Measurements from ENCODE around the gene NIPBL.

Gene NIPBL

GRCh38 chr5:36946101-36946500 lies 69.5 kb downstream of the NIPBL start:
- no peak overlapping the region for H3K4me3 ChIP-seq (ENCODE audit: low read length in 2 of 2)

DNA sequence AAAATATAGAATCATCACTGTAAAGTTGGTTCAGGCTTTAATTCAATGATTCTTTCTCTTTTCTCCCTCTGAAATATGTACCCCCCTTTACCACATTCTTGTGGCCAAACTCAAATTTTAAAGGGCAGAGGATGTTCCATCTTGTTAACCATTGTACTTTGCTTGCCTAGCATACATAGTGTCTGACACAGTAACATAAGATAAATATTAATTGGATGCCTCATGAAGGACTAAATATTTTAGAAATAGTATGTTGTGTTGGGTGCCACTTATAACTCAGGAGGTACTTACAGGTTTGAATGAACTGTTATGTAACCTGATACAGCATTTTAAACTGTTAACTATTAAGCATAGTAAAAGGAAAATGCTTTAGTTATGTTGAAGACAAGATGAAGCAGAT lies 71.5 kb downstream of the NIPBL start:
- no peaks in the 10 kb centered on the region for H3K36me3 ChIP-seq (ENCODE audit: control insufficient read depth in 2 of 2, insufficient read depth in 2 of 2, low read length in 2 of 2)
- H3K4me1 ChIP-seq (ENCODE audit: control insufficient read depth, insufficient read depth, low read length): no peaks in the 10 kb centered on the region
- H3K4me3 ChIP-seq (ENCODE audit: low read length in 2 of 2): no peak overlapping the region
- no peaks in the 10 kb centered on the region for H3K9me3 ChIP-seq (ENCODE audit: control insufficient read depth in 2 of 2, low read length in 2 of 2)
- H3K9ac ChIP-seq (ENCODE audit: low read length in 2 of 2): no peak overlapping the region
- no peaks in the 10 kb centered on the region for H3K27me3 ChIP-seq (ENCODE audit: control insufficient read depth in 1 of 2, insufficient read depth in 2 of 2, low read length in 2 of 2)
- no peak overlapping the region for H3K27ac ChIP-seq (ENCODE audit: low read length)

More at GRCh38 chr5:36946101-36946500, 69.5 kb downstream of the NIPBL start:
- no peaks in the 10 kb centered on the region for H3K36me3 ChIP-seq (ENCODE audit: control insufficient read depth in 2 of 2, insufficient read depth in 2 of 2, low read length in 2 of 2)
- H3K27ac ChIP-seq (ENCODE audit: low read length): no peak overlapping the region
- no peaks in the 10 kb centered on the region for H3K9me3 ChIP-seq (ENCODE audit: control insufficient read depth in 2 of 2, low read length in 2 of 2)
- H3K4me1 ChIP-seq (ENCODE audit: control insufficient read depth, insufficient read depth, low read length): no peaks in the 10 kb centered on the region
- no peaks in the 10 kb centered on the region for H3K27me3 ChIP-seq (ENCODE audit: control insufficient read depth in 1 of 2, insufficient read depth in 2 of 2, low read length in 2 of 2)
- H3K9ac ChIP-seq (ENCODE audit: low read length in 2 of 2): no peak overlapping the region

DNA sequence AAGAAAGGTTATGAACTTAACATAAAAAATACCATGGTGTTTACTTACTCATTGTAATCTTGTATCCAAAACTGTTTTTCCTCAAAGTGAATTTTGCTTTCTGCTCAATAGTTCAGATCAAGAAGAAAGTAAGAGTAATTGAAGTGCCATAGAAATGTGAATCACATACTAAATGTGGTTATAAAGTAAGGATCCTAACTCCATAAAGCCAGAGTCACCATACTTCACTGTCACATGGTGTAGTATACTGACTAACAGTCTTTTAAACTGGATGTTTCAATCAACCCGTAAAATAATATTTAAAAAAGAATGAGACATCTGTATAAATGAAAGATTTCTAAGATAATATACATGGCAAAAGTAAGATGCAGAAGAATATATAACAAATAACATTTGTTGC lies 72.1 kb downstream of the NIPBL start:
- Histone ChIP-seq H3K9me3 (ENCODE audit: control insufficient read depth in 2 of 2, low read length in 2 of 2) (no peaks in the 10 kb centered on the region), H3K4me1 (ENCODE audit: control insufficient read depth, insufficient read depth, low read length) (no peaks in the 10 kb centered on the region), H3K4me3 (ENCODE audit: low read length in 2 of 2) (no peak overlapping the region), H3K36me3 (ENCODE audit: control insufficient read depth in 2 of 2, insufficient read depth in 2 of 2, low read length in 2 of 2) (no peaks in the 10 kb centered on the region), H3K27me3 (ENCODE audit: control insufficient read depth in 1 of 2, insufficient read depth in 2 of 2, low read length in 2 of 2) (no peaks in the 10 kb centered on the region), H3K9ac (ENCODE audit: low read length in 2 of 2) (no peak overlapping the region), H3K27ac (ENCODE audit: low read length) (no peak overlapping the region)

GRCh38 chr5:36949593-36949992 lies 73.0 kb downstream of the NIPBL start:
- H3K27ac ChIP-seq (ENCODE audit: low read length): no peak overlapping the region
- H3K27me3 ChIP-seq (ENCODE audit: control insufficient read depth in 1 of 2, insufficient read depth in 2 of 2, low read length in 2 of 2): no peaks in the 10 kb centered on the region
- H3K36me3 ChIP-seq (ENCODE audit: control insufficient read depth in 2 of 2, insufficient read depth in 2 of 2, low read length in 2 of 2): no peaks in the 10 kb centered on the region
- H3K4me3 ChIP-seq (ENCODE audit: low read length in 2 of 2): no peak overlapping the region
- H3K4me1 ChIP-seq (ENCODE audit: control insufficient read depth, insufficient read depth, low read length): no peaks in the 10 kb centered on the region
- no peak overlapping the region for H3K9ac ChIP-seq (ENCODE audit: low read length in 2 of 2)
- H3K9me3 ChIP-seq (ENCODE audit: control insufficient read depth in 2 of 2, low read length in 2 of 2): no peaks in the 10 kb centered on the region

DNA sequence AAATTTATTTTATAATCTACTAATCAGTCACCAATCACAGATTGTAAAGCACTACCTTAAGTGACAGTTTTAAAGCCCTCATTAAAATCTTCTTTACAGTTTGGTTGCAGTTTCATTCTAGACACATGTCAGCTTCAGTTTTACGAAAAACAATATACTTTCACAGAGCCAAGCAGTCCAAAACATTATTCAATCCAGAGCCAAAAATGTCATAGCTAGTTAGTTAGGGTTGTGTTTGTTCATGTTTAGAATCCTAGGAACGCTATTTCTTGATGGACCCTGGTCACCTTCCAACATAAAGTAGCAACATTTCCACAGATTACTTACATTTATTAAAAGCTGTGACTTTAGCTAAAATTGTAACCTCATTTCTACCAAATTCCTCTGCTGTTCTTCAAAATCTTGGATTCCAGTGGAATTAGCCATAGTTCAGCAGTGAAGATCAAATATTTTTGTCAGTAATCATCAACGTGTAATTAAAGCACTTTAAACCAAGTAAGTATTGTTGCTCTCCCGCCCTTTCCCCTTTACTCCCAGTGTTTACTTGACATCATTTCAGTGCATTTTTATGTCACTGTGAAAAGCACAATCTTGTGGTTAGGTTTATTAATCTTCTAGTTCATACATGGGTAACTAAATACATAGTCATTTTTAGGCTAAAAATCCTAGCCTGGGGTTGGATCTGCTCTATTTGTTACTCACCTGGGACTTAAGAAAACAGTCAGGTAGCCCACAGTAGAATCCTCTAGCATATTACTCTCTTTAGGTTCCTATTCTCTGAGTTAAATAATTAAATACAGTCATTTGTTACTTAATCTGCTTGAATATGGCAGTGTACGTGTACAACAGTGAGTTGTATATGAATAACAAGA lies 74.3 kb downstream of the NIPBL start:
- H3K9ac ChIP-seq (ENCODE audit: low read length in 2 of 2): no peak overlapping the region
- no peak overlapping the region for H3K27ac ChIP-seq (ENCODE audit: low read length)
- H3K9me3 ChIP-seq (ENCODE audit: control insufficient read depth in 2 of 2, low read length in 2 of 2): no peaks in the 10 kb centered on the region
- no peaks in the 10 kb centered on the region for H3K27me3 ChIP-seq (ENCODE audit: control insufficient read depth in 1 of 2, insufficient read depth in 2 of 2, low read length in 2 of 2)
- H3K4me3 ChIP-seq (ENCODE audit: low read length in 2 of 2): no peak overlapping the region
- no peaks in the 10 kb centered on the region for H3K36me3 ChIP-seq (ENCODE audit: control insufficient read depth in 2 of 2, insufficient read depth in 2 of 2, low read length in 2 of 2)
- H3K4me1 ChIP-seq (ENCODE audit: control insufficient read depth, insufficient read depth, low read length): no peaks in the 10 kb centered on the region

- Histone ChIP-seq H3K36me3 (ENCODE audit: control insufficient read depth in 2 of 2, insufficient read depth in 2 of 2, low read length in 2 of 2) (no peaks in the 10 kb centered on the region), H3K4me1 (ENCODE audit: control insufficient read depth, insufficient read depth, low read length) (no peaks in the 10 kb centered on the region), H3K4me3 (ENCODE audit: low read length in 2 of 2) (no peak overlapping the region), H3K9me3 (ENCODE audit: control insufficient read depth in 2 of 2, low read length in 2 of 2) (no peaks in the 10 kb centered on the region), H3K27me3 (ENCODE audit: control insufficient read depth in 1 of 2, insufficient read depth in 2 of 2, low read length in 2 of 2) (no peaks in the 10 kb centered on the region), H3K9ac (ENCODE audit: low read length in 2 of 2) (no peak overlapping the region), H3K27ac (ENCODE audit: low read length) (no peak overlapping the region)
Measured at GRCh38 chr5:36953043-36953442, 76.5 kb downstream of the NIPBL start.

- Histone ChIP-seq H3K36me3 (ENCODE audit: control insufficient read depth in 2 of 2, insufficient read depth in 2 of 2, low read length in 2 of 2) (peaks cover 0 to 2% of the 10 kb centered on the region in 2 donors), H3K27me3 (ENCODE audit: control insufficient read depth in 1 of 2, insufficient read depth in 2 of 2, low read length in 2 of 2) (no peaks in the 10 kb centered on the region), H3K4me1 (ENCODE audit: control insufficient read depth, insufficient read depth, low read length) (no peaks in the 10 kb centered on the region), H3K27ac (ENCODE audit: low read length) (no peak overlapping the region), H3K9ac (ENCODE audit: low read length in 2 of 2) (no peak overlapping the region), H3K4me3 (ENCODE audit: low read length in 2 of 2) (no peak overlapping the region), H3K9me3 (ENCODE audit: control insufficient read depth in 2 of 2, low read length in 2 of 2) (no peaks in the 10 kb centered on the region)
Measured at GRCh38 chr5:36957953-36958537, 81.5 kb downstream of the NIPBL start.

DNA sequence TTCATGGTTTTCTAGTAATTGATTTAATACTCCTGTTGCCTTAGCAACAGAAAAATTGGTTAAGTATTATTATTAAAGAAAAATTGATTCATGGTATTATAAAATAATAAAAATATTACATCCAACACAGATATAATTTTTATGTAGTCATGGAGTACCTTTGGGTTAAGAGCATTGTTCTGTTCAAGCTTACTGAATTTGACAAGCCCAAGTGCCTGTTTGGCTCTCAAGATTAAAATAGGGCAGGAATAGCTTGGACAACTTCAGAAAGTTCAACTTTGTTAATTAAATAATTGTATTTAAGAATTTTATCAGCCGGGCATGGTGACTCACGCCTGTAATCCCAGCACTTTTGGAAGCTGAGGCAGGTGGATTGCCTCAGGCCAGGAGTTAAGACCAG lies 82.0 kb downstream of the NIPBL start:
- Histone ChIP-seq H3K9me3 (ENCODE audit: control insufficient read depth in 2 of 2, low read length in 2 of 2) (no peaks in the 10 kb centered on the region), H3K4me3 (ENCODE audit: low read length in 2 of 2) (no peak overlapping the region), H3K36me3 (ENCODE audit: control insufficient read depth in 2 of 2, insufficient read depth in 2 of 2, low read length in 2 of 2) (peaks cover 0 to 5% of the 10 kb centered on the region in 2 donors), H3K9ac (ENCODE audit: low read length in 2 of 2) (no peak overlapping the region), H3K4me1 (ENCODE audit: control insufficient read depth, insufficient read depth, low read length) (no peaks in the 10 kb centered on the region), H3K27me3 (ENCODE audit: control insufficient read depth in 1 of 2, insufficient read depth in 2 of 2, low read length in 2 of 2) (no peaks in the 10 kb centered on the region), H3K27ac (ENCODE audit: low read length) (no peak overlapping the region)

DNA sequence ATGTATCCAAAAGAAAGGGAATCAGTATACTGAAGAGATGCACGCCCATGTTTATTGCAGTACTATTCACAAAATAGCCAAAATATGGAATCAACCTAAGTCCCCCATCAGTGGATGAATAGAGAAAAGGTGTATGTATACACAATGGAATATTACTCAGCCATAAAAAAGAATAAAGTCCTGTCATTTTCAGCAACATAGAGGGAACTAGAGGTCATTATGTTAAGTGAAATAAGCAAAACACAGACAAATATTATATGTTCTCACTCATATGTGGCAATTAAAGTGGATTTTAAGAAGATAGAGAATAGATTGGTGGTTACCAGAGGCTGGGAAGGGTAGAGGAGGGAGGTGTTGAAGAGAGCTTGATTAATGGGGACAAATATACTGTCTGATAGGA lies 88.6 kb downstream of the NIPBL start:
- Histone ChIP-seq H3K27ac (ENCODE audit: low read length) (no peak overlapping the region), H3K9ac (ENCODE audit: low read length in 2 of 2) (no peak overlapping the region), H3K4me3 (ENCODE audit: low read length in 2 of 2) (no peak overlapping the region), H3K4me1 (ENCODE audit: control insufficient read depth, insufficient read depth, low read length) (no peaks in the 10 kb centered on the region), H3K27me3 (ENCODE audit: control insufficient read depth in 1 of 2, insufficient read depth in 2 of 2, low read length in 2 of 2) (no peaks in the 10 kb centered on the region), H3K9me3 (ENCODE audit: control insufficient read depth in 2 of 2, low read length in 2 of 2) (no peaks in the 10 kb centered on the region), H3K36me3 (ENCODE audit: control insufficient read depth in 2 of 2, insufficient read depth in 2 of 2, low read length in 2 of 2) (peaks cover 5 to 11% of the 10 kb centered on the region in 2 donors)

DNA sequence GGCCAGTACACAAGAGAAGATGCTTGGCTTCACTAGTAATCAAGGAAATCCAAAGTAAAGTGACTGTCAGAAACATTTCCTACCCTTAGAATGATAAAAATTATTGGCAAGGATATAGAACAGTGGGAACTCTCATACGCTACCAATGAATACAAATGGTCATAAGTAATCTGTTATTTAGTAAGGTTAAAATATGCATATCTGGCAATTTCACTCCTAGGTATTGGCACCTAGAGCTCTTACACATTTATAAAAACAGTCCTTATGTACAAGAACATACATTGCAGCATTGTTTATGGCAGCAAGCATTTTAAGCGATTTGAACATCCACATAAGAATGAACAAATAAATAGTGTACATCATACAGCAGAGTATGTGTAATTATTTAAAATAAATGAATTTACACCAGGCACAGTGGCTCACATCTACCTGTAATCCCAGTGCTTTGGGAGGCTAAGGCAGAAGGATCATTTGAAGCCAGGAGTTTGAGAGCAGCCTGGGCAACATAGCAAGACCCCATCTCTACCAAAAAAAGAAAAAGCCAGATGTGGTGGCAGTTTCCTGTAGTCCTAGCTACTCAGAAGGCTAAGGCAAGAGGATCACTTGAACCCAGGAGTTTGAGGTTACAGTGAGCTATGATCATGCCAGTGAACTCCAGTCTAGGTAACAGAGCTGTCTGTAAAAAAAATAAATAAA lies 93.3 kb downstream of the NIPBL start:
- H3K4me3 ChIP-seq (ENCODE audit: low read length in 2 of 2): no peak overlapping the region
- no peak overlapping the region for H3K9ac ChIP-seq (ENCODE audit: low read length in 2 of 2)
- no peak overlapping the region for H3K27ac ChIP-seq (ENCODE audit: low read length)
- no peaks in the 10 kb centered on the region for H3K27me3 ChIP-seq (ENCODE audit: control insufficient read depth in 1 of 2, insufficient read depth in 2 of 2, low read length in 2 of 2)
- H3K36me3 ChIP-seq (ENCODE audit: control insufficient read depth in 2 of 2, insufficient read depth in 2 of 2, low read length in 2 of 2): peaks cover 5 to 9% of the 10 kb centered on the region in 2 donors
- no peaks in the 10 kb centered on the region for H3K9me3 ChIP-seq (ENCODE audit: control insufficient read depth in 2 of 2, low read length in 2 of 2)
- no peaks in the 10 kb centered on the region for H3K4me1 ChIP-seq (ENCODE audit: control insufficient read depth, insufficient read depth, low read length)
